ENCODE results near the gene ANGPTL2.

DNA sequence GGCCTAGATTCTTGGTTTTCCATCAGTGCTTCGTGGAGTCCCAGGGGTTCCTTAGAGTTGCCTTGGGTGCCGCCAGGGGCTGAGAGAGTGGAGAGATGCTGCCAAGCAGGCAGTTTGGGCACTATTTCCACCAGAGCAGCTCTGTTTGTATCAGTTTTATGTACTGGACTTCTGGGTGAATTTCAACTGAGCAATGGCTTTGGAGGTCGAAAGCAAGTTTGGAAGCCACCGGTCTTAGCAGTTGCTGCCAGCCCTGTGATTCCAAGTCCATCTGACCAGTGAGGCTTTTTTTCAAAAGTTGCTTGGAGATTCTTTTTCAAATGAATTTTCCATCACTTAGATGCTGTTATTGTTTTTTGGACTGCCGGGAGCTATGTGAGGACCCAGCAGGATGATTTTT lies 68.5 kb downstream of the ANGPTL2 start:
- TF ChIP-seq, protein P1, sequence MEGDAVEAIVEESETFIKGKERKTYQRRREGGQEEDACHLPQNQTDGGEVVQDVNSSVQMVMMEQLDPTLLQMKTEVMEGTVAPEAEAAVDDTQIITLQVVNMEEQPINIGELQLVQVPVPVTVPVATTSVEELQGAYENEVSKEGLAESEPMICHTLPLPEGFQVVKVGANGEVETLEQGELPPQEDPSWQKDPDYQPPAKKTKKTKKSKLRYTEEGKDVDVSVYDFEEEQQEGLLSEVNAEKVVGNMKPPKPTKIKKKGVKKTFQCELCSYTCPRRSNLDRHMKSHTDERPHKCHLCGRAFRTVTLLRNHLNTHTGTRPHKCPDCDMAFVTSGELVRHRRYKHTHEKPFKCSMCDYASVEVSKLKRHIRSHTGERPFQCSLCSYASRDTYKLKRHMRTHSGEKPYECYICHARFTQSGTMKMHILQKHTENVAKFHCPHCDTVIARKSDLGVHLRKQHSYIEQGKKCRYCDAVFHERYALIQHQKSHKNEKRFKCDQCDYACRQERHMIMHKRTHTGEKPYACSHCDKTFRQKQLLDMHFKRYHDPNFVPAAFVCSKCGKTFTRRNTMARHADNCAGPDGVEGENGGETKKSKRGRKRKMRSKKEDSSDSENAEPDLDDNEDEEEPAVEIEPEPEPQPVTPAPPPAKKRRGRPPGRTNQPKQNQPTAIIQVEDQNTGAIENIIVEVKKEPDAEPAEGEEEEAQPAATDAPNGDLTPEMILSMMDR (IDR thresholded peaks at IDR 0.05): no peak
- TF ChIP-seq POLR2A (IDR thresholded peaks at IDR 0.05): no peak

Data from vagina (tissue), 2 donors.